NCI-H2196 treated with DMSO at 0.1 percent for 48 hours (cell line): ENCODE measurements around the gene CYP1A2.
A peak's percentile ranks its signal among the peaks of the same experiment; 100 is the strongest.
"Not testable (repeated sequence)": the region's sequence is repeated elsewhere in the genome, so short reads cannot be mapped to it uniquely, and the experiment has no call there.

Experiments used
- DNase-seq: peaks from one replicate; lab custom pipeline; 2025; ENCODE audit not compliant: unreplicated experiment; lab: John Stamatoyannopoulos, UW

CYP1A2 gene

GRCh38 chr15:74738239-74738638 lies 10.4 kb upstream of the CYP1A2 start:
- not testable (repeated sequence) for DNase-seq

DNA sequence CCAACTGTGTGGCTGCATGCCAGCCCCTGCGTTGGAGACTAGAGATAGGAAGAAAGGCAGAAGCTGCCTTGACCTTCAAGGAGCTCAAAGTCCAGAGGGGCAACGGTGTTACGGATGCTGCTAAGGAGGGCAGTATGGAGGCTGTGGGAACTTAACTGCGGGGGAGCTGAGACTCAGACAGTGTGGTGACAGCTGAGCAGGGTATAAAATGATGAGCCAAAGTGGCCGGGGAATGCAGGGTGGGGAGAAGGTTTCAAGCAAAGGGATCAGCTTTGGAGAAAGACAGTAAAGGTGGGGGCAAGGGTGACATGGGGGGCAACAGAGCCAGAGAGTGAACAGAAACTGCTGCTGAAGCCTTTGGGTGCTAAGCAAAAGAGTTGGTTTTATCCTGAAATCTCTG lies 6.2 kb upstream of the CYP1A2 start:
- no peak for DNase-seq

- no peak for DNase-seq
Observed at GRCh38 chr15:74746389-74746788, 2.3 kb upstream of the CYP1A2 start.

DNA sequence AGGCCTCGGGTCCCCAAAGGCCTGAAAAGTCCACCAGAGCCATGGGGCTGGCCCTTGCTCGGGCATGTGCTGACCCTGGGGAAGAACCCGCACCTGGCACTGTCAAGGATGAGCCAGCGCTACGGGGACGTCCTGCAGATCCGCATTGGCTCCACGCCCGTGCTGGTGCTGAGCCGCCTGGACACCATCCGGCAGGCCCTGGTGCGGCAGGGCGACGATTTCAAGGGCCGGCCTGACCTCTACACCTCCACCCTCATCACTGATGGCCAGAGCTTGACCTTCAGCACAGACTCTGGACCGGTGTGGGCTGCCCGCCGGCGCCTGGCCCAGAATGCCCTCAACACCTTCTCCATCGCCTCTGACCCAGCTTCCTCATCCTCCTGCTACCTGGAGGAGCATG lies 1.2 kb downstream of the CYP1A2 start:
- DNase-seq, result no peak

DNA sequence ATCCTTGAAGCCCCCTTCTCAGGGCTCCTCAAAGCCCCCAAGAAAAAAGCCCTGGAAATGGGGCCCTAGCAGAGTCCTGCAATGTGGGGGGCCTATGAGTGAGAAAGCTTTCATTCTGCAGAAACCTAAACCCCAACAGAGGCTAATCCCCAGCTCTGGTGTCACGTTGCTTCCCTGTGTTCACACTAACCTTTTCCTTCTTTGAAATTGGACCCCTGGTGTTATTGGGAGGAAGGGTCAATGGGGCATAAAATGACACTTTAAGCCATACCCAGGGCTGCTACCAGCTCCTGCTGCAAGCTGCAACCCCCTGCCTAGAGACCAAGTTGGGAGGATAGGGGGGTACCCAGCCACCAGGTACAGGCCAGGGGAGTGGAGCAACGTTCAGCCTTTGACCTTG lies 2.1 kb downstream of the CYP1A2 start:
- DNase-seq, result no peak

DNA sequence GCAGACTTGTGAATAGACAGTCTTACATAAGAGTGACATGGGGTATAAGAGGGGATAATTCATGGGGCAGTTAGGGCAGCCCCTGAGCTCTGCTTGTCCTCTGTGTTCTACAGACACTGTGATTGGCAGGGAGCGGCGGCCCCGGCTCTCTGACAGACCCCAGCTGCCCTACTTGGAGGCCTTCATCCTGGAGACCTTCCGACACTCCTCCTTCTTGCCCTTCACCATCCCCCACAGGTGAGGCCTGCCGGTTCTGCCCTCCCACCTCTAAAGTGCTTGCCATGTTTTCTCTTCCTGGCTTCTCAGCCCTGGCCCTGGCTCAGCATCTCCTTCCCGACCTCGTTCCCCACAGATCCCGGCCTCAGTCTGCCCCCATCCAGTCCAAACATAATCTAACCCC lies 3.4 kb downstream of the CYP1A2 start:
- DNase-seq, result no peak

DNA sequence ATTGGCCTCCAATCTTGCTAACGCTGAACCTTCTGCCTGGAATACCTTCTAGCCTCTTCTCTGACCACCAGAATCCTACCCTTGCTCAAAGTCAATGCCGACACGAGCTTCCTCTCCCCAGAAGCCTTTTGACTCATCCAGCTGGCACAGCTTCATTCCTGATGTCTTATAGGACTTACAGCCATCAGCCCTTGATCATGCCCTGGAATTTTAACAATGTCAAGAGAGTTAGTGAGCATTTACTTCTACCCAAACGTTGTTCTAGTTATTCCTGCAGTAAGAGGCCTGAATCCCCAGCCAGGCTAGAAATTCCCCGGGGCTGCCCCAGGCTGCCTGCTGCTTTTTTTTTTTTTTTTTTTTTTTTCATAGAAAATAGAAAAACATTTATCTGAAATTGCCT lies 3.9 kb downstream of the CYP1A2 start:
- no peak for DNase-seq

DNA sequence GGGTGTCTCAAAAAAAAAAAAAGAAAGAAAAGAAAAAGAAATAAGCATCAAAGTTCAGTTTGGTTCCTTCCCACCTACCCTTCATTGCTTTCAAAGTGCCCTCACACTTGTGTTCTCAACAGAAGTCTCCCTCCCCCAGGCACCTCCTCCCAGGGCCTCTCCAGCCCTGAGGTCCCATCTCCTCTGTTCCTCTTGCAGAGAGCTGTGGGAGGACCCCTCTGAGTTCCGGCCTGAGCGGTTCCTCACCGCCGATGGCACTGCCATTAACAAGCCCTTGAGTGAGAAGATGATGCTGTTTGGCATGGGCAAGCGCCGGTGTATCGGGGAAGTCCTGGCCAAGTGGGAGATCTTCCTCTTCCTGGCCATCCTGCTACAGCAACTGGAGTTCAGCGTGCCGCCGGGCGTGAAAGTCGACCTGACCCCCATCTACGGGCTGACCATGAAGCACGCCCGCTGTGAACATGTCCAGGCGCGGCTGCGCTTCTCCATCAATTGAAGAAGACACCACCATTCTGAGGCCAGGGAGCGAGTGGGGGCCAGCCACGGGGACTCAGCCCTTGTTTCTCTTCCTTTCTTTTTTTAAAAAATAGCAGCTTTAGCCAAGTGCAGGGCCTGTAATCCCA lies 6.1 kb downstream of the CYP1A2 start:
- no peak for DNase-seq

DNA sequence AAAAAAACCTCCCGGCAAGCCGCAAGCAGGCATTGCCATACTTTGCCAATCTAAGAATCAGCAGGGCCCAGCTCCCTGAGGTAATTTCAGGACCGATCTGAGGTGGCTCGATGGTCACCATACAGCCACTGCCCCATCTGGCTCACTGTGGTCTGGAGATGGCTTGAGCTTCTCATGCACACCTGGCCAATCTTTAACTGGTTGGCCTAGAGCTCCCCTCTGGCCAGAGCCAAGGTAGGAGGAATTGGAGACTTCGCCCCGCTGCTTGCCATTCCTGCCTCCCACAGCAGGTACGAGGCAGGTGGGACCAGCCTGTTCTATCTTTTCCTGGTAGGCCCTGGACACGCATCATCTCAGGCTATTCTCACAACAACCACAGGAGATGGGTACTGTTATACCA lies 10.1 kb downstream of the CYP1A2 start:
- DNase-seq, result no peak

DNA sequence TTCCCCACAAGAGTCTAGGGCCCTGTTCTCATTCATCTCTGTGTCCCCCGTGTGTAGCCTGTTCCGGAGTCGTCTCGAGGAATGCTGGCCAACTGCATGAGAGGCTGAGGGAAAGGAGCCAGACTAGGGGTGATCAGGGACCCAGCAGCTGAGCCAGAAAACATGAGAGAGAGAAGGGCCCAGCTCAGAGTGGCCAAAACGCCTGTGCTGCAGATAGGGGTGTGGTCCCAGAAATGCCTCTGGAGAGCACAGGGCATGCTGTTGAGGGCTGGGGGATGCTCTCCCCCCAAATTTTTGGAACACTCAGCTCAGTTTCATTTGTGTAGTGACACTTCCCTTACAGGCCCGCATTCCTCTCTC lies 14.1 kb downstream of the CYP1A2 start:
- no peak for DNase-seq

- DNase-seq, result no peak
Observed at GRCh38 chr15:74763416-74763815, 14.8 kb downstream of the CYP1A2 start.

GRCh38 chr15:74767167-74768098 lies 18.8 kb downstream of the CYP1A2 start:
- DNase-seq, result no peak

DNA sequence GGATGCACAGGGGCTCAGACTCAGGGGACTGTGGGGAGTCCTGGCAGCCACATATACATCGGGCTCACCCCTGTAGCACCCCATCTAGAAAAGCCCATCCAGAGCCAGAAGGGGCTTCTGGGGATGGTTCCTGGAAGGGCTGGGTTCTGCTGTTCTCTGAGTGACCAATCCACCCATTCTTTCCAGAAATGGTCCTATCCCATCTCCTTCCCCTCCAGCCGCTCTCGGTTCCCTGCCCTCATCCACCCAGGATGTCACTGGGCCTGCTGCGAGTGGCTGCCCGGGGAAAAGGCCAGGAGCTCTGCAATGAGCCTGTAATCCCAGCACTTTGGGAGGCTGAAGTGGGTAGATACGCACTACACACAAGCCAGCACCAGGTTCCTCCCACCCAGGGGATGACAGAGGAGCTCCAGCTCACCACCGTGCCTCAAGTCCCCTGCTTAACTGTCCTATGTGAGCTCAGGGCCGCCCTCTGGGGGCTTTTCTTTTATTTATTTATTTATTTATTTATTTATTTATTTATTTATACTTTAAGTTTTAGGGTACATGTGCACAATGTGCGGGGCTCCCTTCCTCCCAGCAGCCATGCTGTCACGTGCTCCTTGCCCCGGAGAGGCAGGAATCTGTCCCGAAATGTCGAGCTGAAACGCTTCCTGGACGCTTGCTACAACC lies 19.6 kb downstream of the CYP1A2 start:
- no peak for DNase-seq

DNA sequence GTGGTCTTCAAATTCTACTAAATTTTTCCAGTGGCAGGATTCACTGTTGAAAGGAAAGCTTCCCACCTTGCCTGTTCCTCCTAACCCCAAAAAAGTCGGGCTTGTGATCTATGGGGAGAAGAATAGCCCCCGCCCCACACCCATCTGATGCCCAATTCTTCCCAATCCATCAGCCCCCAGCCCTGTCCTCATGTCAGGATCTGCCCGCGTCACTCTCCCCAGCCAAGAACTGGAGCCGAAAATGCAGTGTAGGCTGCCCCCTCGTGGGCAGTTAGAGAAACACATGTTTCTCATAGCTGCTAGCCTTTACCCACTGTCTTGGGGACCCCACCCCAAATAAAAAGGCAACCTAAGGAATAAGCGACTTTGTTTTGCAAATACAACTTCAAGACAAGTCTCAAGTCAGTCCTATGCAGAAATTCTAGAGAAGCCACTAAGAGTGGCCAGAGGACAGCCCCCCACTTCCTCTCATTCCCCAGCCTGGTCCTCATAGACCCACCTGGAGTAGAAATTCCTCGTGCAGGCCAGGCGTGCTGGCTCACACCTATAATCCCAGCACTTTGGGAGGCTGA lies 20.2 kb downstream of the CYP1A2 start:
- DNase-seq, result peak; percentile 32

DNA sequence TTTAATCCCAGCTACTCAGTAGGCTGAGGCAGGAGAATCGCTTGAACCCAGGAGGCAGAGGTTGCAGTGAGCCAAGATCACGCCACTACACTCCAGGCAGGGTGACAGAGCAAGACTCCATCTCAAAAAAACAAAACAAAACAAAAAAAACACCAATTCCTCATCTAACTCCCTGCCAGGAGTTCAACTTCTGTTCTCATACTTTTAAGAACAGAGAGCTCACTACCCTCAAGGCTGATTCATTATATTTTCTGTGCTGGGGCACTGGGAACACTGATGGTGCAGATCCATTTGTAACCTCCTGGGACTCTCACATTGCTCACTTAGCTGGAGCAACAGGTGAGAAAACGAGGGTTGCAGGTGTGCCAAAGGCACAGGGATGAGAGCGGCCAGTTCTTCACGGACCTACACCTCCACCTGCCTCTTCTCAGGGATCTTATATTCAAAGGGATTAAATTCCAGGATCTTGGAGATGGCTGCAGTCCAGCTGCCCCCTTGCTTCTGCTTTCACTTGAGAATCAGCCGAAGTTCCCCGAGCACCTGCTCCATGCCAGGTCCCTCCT lies 20.9 kb downstream of the CYP1A2 start:
- DNase-seq, result no peak

GRCh38 chr15:74770211-74770903 lies 21.7 kb downstream of the CYP1A2 start:
- no peak for DNase-seq

DNA sequence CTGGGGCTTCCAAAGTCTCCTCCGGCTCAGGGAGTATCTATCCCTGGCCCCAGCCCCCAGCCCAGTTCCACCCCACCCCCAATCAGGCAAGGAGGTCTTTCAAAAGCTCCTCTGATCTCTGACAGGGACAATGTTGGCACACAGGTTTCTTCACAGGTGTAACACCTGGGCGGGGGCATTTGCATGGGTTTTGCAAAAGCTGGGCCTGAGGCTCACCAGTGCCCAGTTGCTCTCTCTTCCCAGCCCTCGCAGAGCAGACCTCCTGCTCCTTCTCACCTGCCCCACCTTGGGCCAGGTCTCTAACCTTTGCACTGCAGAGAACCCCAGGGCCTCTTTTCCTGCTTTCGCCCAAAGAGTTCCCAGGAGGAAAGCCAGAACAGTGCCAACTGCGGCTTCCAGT lies 24.7 kb downstream of the CYP1A2 start:
- no peak for DNase-seq

- DNase-seq, result no peak
Observed at GRCh38 chr15:74773731-74774252, 25.1 kb downstream of the CYP1A2 start.

DNA sequence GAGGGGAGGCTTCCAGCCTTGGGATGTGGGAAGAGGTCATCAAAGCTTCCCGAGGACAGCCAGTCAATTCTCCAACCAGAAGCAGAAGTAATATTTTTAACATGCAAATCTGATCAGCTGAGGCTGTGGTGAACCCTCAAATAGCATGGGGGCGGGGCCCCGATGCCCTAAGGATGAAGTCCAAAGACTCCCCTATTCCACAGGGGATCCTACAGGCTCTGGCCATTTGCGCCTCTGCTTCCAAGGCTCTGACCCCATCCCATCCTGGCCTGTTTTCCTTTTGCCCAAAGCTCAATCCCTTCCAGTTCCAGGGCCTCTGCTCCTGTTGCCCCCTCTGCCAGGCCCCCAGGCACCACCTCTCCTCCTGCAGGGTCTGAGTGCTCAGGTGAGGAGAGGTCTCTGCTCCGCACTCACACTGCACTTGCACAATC lies 26.5 kb downstream of the CYP1A2 start:
- DNase-seq, result no peak

DNA sequence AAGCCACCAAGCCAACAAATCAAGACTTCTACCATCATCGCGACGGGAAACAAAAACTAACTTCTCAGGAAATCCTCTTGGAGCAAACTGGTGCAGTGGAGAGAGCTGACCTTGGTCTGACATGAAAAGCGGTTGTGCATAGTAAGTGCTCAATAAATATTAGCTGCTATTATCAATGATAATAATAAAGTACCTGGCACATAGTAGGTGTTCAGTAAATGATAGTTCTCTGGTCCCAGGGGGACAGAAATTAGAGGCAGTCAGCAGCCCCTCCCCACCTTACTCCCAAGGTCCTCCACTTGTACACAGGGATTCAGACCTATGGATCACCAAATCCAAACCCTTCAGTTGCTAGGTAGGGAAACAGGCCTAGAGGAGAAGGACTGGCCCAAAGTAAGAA lies 27.2 kb downstream of the CYP1A2 start:
- DNase-seq, result no peak
